Ishikawa (cell line): Measurements from ENCODE around the gene PREX1.

Experiments used
- EGR1 ChIP-seq: IDR thresholded peaks from 2 replicates; pipeline ENCODE4 v1.6.1; 2012
- RAD21 ChIP-seq: IDR thresholded peaks from 2 replicates; pipeline ENCODE4 v1.6.1; 2012; ENCODE audit warnings: low read depth
- TF ChIP-seq, protein P1 (sequence below): IDR thresholded peaks from 2 replicates; pipeline ENCODE4 v1.6.1; 2012

DNA sequence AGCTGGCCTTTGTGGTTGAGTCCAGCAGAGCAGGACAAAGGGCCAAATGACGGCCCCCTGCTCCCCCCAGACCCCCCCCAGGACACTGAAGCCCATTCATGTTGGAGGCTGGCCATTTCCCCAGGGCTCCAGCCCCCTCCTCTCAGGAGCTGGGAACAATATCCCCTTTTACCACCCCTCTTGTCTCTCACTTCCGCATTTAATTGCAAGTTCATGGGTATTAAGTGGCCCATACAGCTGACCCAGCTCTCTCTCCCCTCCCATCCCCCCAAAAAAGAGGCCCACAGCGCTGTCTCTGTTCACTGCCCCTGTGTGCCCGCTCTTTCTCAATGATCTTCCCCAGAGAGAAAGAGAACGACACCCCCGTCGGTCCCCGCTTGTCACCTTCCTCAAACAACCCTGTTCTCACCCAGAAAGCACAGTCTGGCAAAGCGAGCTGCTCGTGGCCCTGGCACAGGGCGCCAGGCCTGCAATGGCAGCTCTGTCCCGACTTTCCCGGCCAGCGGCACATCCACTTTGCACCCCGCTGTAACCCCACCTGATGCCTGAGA is 30.4 kb downstream of the PREX1 start:
- TF ChIP-seq EGR1 (no peak), RAD21 (no peak)
- TF ChIP-seq, protein P1, sequence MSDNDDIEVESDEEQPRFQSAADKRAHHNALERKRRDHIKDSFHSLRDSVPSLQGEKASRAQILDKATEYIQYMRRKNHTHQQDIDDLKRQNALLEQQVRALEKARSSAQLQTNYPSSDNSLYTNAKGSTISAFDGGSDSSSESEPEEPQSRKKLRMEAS, result no peak
